ENCODE data around the gene GDNF.
"Not testable (repeated sequence)": the region's sequence is repeated elsewhere in the genome, so short reads cannot be mapped to it uniquely, and the experiment has no call there.

GDNF gene

GRCh38 chr5:37839407-37840052, at the start of gene GDNF:
Gene GDNF, minus strand, starts transcription at chr5:37840041. Its CDS starts 5,245 bp downstream, at chr5:37834796.
- no peaks in the 10 kb centered on the region for H3K9me3 Mint-ChIP-seq
- H3K27me3 Mint-ChIP-seq = peaks cover 92% of the 10 kb centered on the region
- no peak for ATAC-seq
- H3K27ac Mint-ChIP-seq = no peak within 1 kb of the TSS
- H3K4me1 Mint-ChIP-seq = peaks cover 36% of the 10 kb centered on the region
- H3K4me3 Mint-ChIP-seq = no peak within 1 kb of the TSS
- H3K36me3 Mint-ChIP-seq = no peaks in the 10 kb centered on the region

- H3K9me3 Mint-ChIP-seq = no peaks in the 10 kb centered on the region
- H3K36me3 Mint-ChIP-seq = no peaks in the 10 kb centered on the region
- no peaks in the 10 kb centered on the region for H3K27me3 Mint-ChIP-seq
- no peaks in the 10 kb centered on the region for H3K4me1 Mint-ChIP-seq
- no peak for ATAC-seq
- no peak overlapping the region for H3K27ac Mint-ChIP-seq
- no peak overlapping the region for H3K4me3 Mint-ChIP-seq
Measured at GRCh38 chr5:37888476-37888875, 48.6 kb upstream of the GDNF start.

GRCh38 chr5:37886242-37886905, 46.5 kb upstream of the GDNF start:
- no peaks in the 10 kb centered on the region for H3K27me3 Mint-ChIP-seq
- H3K4me1 Mint-ChIP-seq = no peaks in the 10 kb centered on the region

GRCh38 chr5:37882636-37883035, 42.8 kb upstream of the GDNF start:
- H3K27me3 Mint-ChIP-seq = no peaks in the 10 kb centered on the region
- H3K4me1 Mint-ChIP-seq = no peaks in the 10 kb centered on the region
- no peak overlapping the region for H3K27ac Mint-ChIP-seq
- no peak for ATAC-seq
- H3K36me3 Mint-ChIP-seq = no peaks in the 10 kb centered on the region
- H3K4me3 Mint-ChIP-seq = no peak overlapping the region
- peaks cover 5% of the 10 kb centered on the region for H3K9me3 Mint-ChIP-seq

More at GRCh38 chr5:37886242-37886905, 46.5 kb upstream of the GDNF start:
- no peak for ATAC-seq
- no peak overlapping the region for H3K4me3 Mint-ChIP-seq
- H3K9me3 Mint-ChIP-seq = no peaks in the 10 kb centered on the region
- H3K27ac Mint-ChIP-seq = no peak overlapping the region
- H3K36me3 Mint-ChIP-seq = no peaks in the 10 kb centered on the region

GRCh38 chr5:37881359-37881758, 41.5 kb upstream of the GDNF start:
- H3K4me1 Mint-ChIP-seq = no peaks in the 10 kb centered on the region
- H3K36me3 Mint-ChIP-seq = no peaks in the 10 kb centered on the region
- H3K27me3 Mint-ChIP-seq = no peaks in the 10 kb centered on the region
- no peak for ATAC-seq
- H3K9me3 Mint-ChIP-seq = peaks cover 5% of the 10 kb centered on the region
- H3K4me3 Mint-ChIP-seq = no peak overlapping the region
- H3K27ac Mint-ChIP-seq = no peak overlapping the region

GRCh38 chr5:37876943-37877342, 37.1 kb upstream of the GDNF start:
- Mint-ChIP-seq H3K4me1 (no peaks in the 10 kb centered on the region), H3K27ac (no peak overlapping the region), H3K36me3 (no peaks in the 10 kb centered on the region), H3K9me3 (peaks cover 5% of the 10 kb centered on the region), H3K27me3 (no peaks in the 10 kb centered on the region), H3K4me3 (no peak overlapping the region)
- no peak for ATAC-seq

- no peak overlapping the region for H3K27ac Mint-ChIP-seq
- no peaks in the 10 kb centered on the region for H3K36me3 Mint-ChIP-seq
Measured at GRCh38 chr5:37876245-37876644, 36.4 kb upstream of the GDNF start.

GRCh38 chr5:37875051-37875787, 35.4 kb upstream of the GDNF start:
- Mint-ChIP-seq H3K4me3 (no peak overlapping the region), H3K27ac (no peak overlapping the region), H3K4me1 (no peaks in the 10 kb centered on the region), H3K27me3 (no peaks in the 10 kb centered on the region), H3K36me3 (no peaks in the 10 kb centered on the region), H3K9me3 (peaks cover 5% of the 10 kb centered on the region)
- no peak for ATAC-seq

More at GRCh38 chr5:37876245-37876644, 36.4 kb upstream of the GDNF start:
- ATAC-seq = no peak
- H3K27me3 Mint-ChIP-seq = no peaks in the 10 kb centered on the region
- peaks cover 5% of the 10 kb centered on the region for H3K9me3 Mint-ChIP-seq
- H3K4me1 Mint-ChIP-seq = no peaks in the 10 kb centered on the region
- H3K4me3 Mint-ChIP-seq = no peak overlapping the region

- no peaks in the 10 kb centered on the region for H3K27me3 Mint-ChIP-seq
Measured at GRCh38 chr5:37873988-37874387, 34.1 kb upstream of the GDNF start.

GRCh38 chr5:37871023-37871815, 31.4 kb upstream of the GDNF start:
- Mint-ChIP-seq H3K4me3 (no peak overlapping the region), H3K9me3 (no peaks in the 10 kb centered on the region), H3K27ac (no peak overlapping the region), H3K36me3 (no peaks in the 10 kb centered on the region), H3K27me3 (peaks cover 5% of the 10 kb centered on the region), H3K4me1 (no peaks in the 10 kb centered on the region)
- no peak for ATAC-seq

More at GRCh38 chr5:37873988-37874387, 34.1 kb upstream of the GDNF start:
- no peak for ATAC-seq
- no peak overlapping the region for H3K27ac Mint-ChIP-seq
- no peak overlapping the region for H3K4me3 Mint-ChIP-seq
- no peaks in the 10 kb centered on the region for H3K36me3 Mint-ChIP-seq
- H3K4me1 Mint-ChIP-seq = no peaks in the 10 kb centered on the region
- H3K9me3 Mint-ChIP-seq = no peaks in the 10 kb centered on the region

GRCh38 chr5:37869216-37869615, 29.4 kb upstream of the GDNF start:
- Mint-ChIP-seq H3K27me3 (peaks cover 18% of the 10 kb centered on the region), H3K4me1 (no peaks in the 10 kb centered on the region), H3K4me3 (no peak overlapping the region), H3K9me3 (no peaks in the 10 kb centered on the region), H3K36me3 (no peaks in the 10 kb centered on the region), H3K27ac (no peak overlapping the region)
- ATAC-seq = no peak

- no peak overlapping the region for H3K27ac Mint-ChIP-seq
- no peaks in the 10 kb centered on the region for H3K9me3 Mint-ChIP-seq
- peaks cover 26% of the 10 kb centered on the region for H3K27me3 Mint-ChIP-seq
- no peak for ATAC-seq
- no peak overlapping the region for H3K4me3 Mint-ChIP-seq
- no peaks in the 10 kb centered on the region for H3K36me3 Mint-ChIP-seq
- no peaks in the 10 kb centered on the region for H3K4me1 Mint-ChIP-seq
Measured at GRCh38 chr5:37867654-37868053, 27.8 kb upstream of the GDNF start.

GRCh38 chr5:37862907-37863306, 23.1 kb upstream of the GDNF start:
- H3K4me1 Mint-ChIP-seq, H3K9me3 Mint-ChIP-seq, H3K27ac Mint-ChIP-seq, ATAC-seq, H3K4me3 Mint-ChIP-seq, H3K36me3 Mint-ChIP-seq: not testable (repeated sequence)
- peaks cover 28% of the 10 kb centered on the region for H3K27me3 Mint-ChIP-seq

GRCh38 chr5:37860206-37860605, 20.4 kb upstream of the GDNF start:
- peaks cover 5% of the 10 kb centered on the region for H3K9me3 Mint-ChIP-seq
- no peak for ATAC-seq
- no peak overlapping the region for H3K4me3 Mint-ChIP-seq
- H3K36me3 Mint-ChIP-seq = no peaks in the 10 kb centered on the region
- no peak overlapping the region for H3K27ac Mint-ChIP-seq
- H3K4me1 Mint-ChIP-seq = no peaks in the 10 kb centered on the region
- H3K27me3 Mint-ChIP-seq = peaks cover 19% of the 10 kb centered on the region

GRCh38 chr5:37859805-37860204, 20.0 kb upstream of the GDNF start:
- no peaks in the 10 kb centered on the region for H3K36me3 Mint-ChIP-seq
- no peak overlapping the region for H3K27ac Mint-ChIP-seq
- ATAC-seq = peak; percentile 86
- H3K27me3 Mint-ChIP-seq = peaks cover 16% of the 10 kb centered on the region
- no peak overlapping the region for H3K4me3 Mint-ChIP-seq
- H3K9me3 Mint-ChIP-seq = peaks cover 5% of the 10 kb centered on the region
- no peaks in the 10 kb centered on the region for H3K4me1 Mint-ChIP-seq

Measured in stimulated activated memory B cell treated with anti-CD40 and anti-IgM and Interleukin-4, amounts not matched to agents 10 μg/mL and 1 μg/mL and 100 μg/mL, for 72 hours (primary cell).